Measurements from ENCODE around the gene ATXN7L1. TPM values are rescaled to one million over a fixed set of nuclear protein-coding genes. Genes with fewer than 3 reads are reported as not detected.

The ATXN7L1 gene
- polyA plus RNA-seq, 1 of the 3 experiments (the other 2 are of a cell fraction), result 6.0 TPM

DNA sequence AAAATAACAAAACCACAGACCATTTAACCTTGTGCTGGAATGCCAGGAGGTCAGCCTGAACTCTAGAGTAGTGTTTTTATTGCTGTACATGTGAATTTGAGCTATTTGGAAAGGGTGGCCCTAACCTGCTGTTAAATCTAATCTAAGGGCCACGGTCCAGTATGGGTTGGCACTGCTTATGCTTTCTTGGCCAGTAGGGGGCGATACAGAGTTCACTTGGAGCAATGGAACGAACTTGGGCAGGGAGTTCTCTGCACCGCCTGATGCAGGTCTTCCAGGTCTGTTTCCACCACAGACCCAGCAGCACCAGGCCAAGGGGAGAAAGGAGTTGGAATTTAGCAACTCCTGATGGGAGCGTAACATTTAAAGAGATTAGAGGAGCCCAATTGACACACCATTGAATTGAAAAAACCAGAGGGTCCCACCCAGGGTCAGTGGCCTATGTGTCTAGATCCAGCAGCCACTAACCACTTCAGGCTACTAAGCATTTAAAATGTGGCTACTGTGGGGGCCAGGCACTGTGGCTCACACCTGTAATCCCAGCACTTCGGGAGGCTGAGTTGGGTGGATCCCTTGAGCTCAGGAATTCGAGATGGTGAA is 219.4 kb downstream of the ATXN7L1 start:
- no peaks in the 10 kb centered on the region for H3K9me2 ChIP-seq
- H3K27ac ChIP-seq (ENCODE audit: low read depth in 2 of 2, low read length in 1 of 2), result no peak overlapping the region
- peaks cover 0 to 18% of the 10 kb centered on the region in 2 experiments; a peak in 2 of 4 replicates for H3K4me1 ChIP-seq (ENCODE audit: control insufficient read depth in 1 of 2, insufficient read depth in 2 of 2, low read depth in 1 of 2, low read length in 1 of 2)
- peak; percentile 77 for TF ChIP-seq CTCF (IDR thresholded peaks at IDR 0.05)
- TF ChIP-seq ZBTB33 (IDR thresholded peaks at IDR 0.05; ENCODE audit: borderline replicate concordance, low read depth), result no peak
- TF ChIP-seq CHD2 (IDR thresholded peaks at IDR 0.05; ENCODE audit: low read length, partially characterized antibody), result no peak
- TF ChIP-seq IRF3 (IDR thresholded peaks at IDR 0.05; ENCODE audit: low read depth, low read length), result no peak
- TF ChIP-seq RAD21 (IDR thresholded peaks at IDR 0.05; ENCODE audit: low read length), result peak; percentile 29; the same call in 1 of the 2 replicates
- TF ChIP-seq EP300 (IDR thresholded peaks at IDR 0.05; ENCODE audit: borderline replicate concordance in 1 of 2, low read depth in 1 of 2, low read length in 1 of 2), result no peak
- DNase-seq, result peak; percentile 59
- CTCF ChIA-PET, result interaction anchor here (0.6 to 3.5 kb wide), 42 partner anchors 9 to 808 kb away, joined by 3 to 40 read pairs (median 4); no protein-coding TSS in a partner anchor
- no peaks in the 10 kb centered on the region for H3F3A ChIP-seq (replicated peaks; ENCODE audit: insufficient read depth)
- H2AFZ ChIP-seq (ENCODE audit: low read depth), result no peak overlapping the region
- H3K36me3 ChIP-seq (replicated peaks in 1 of 2; ENCODE audit: control insufficient read depth in 1 of 2, insufficient read depth in 2 of 2, low read length in 1 of 2), result peaks cover 0 to 5% of the 10 kb centered on the region in 2 experiments
- 73% methylated on average over 7 of the region's 7 CpGs for WGBS (ENCODE audit: low lambda C conversion rate)
- H3K79me2 ChIP-seq (ENCODE audit: insufficient read depth), result no peaks in the 10 kb centered on the region
- peaks cover 14% of the 10 kb centered on the region for H4K20me1 ChIP-seq (ENCODE audit: insufficient read depth)
- no peaks in the 10 kb centered on the region for H3K9me3 ChIP-seq
- POLR2A ChIA-PET, result no interaction called here
- H3K4me2 ChIP-seq, result no peak overlapping the region
- no peak overlapping the region for H3K9ac ChIP-seq
- H3K4me3 ChIP-seq (ENCODE audit: low read depth in 2 of 2, low read length in 1 of 2), result no peak overlapping the region; a peak in 1 of 4 replicates
- H3K27me3 ChIP-seq (ENCODE audit: insufficient read depth), result no peaks in the 10 kb centered on the region

DNA sequence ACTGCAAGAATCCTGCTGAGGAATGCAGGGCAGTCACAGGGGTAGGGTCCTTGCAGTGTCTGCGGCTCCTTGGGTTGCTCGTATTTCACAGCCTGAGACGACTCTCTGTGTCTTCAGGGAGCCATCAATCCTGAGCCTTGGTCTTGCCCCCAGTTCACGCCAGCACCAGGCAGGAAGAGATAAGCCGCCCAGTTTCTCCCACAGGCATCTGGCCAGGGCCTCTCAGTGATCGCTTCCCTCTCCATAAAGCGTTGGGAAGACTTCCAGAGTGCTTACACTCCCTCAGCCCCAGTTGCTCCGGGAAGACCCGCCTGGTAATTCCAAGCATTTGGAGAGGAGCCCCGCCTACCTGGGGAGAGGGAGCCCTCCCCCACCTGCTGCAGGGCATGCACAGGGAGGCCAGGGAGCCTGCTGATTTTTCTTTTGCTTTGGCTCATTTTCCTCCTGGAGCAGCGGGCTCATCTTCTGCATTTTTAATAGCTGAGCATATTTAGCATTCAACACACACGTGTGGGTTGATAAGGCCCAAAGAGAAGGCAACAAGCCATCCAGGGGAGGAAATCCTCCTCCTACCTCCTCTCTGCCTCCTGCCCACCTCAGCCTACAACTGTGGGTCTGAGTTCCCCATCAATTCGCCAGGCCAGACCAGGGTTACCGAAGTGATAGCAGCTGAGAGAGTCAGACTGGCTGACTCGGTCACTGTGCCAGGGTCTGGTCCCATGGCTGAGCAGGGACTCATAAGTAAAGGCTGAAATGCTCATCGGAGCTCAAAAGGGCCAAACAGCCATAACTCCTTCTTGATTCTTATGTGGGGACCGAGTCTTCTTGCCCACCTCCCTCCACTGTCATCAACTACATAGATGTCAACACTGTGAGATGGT is 220.7 kb downstream of the ATXN7L1 start:
- H3K27ac ChIP-seq (ENCODE audit: low read depth in 2 of 2, low read length in 1 of 2), result 0 out of 4 replicates have a peak overlapping the region, but pooled peaks of 1 of the 2 experiments have one; percentile 7
- peak; percentile 57 for DNase-seq
- H3K27me3 ChIP-seq (ENCODE audit: insufficient read depth), result no peaks in the 10 kb centered on the region
- no peak overlapping the region for H2AFZ ChIP-seq (ENCODE audit: low read depth)
- peaks cover 0 to 5% of the 10 kb centered on the region in 2 experiments for H3K36me3 ChIP-seq (replicated peaks in 1 of 2; ENCODE audit: control insufficient read depth in 1 of 2, insufficient read depth in 2 of 2, low read length in 1 of 2)
- WGBS (ENCODE audit: low lambda C conversion rate), result 83% methylated on average over 17 of the region's 17 CpGs
- no peak overlapping the region for H3K9ac ChIP-seq
- H3K4me2 ChIP-seq, result no peak overlapping the region
- peaks cover 0 to 19% of the 10 kb centered on the region in 2 experiments; a peak in 2 of 4 replicates for H3K4me1 ChIP-seq (ENCODE audit: control insufficient read depth in 1 of 2, insufficient read depth in 2 of 2, low read depth in 1 of 2, low read length in 1 of 2)
- no peak for TF ChIP-seq REST (IDR thresholded peaks at IDR 0.05; ENCODE audit: low read depth, low read length)
- TF ChIP-seq FOSL2 (IDR thresholded peaks at IDR 0.05; ENCODE audit: borderline replicate concordance, low read depth), result no peak
- TF ChIP-seq GATA2 (CRISPR knock-in tag; IDR thresholded peaks at IDR 0.05), result peak; percentile 29; the same call in 1 of the 2 replicates
- ChIA-PET CTCF (interaction anchor here (1.0 to 5.5 kb wide), 15 partner anchors 11 to 498 kb away, joined by 3 to 77 read pairs (median 4); no protein-coding TSS in a partner anchor), POLR2A (no interaction called here)
- no peaks in the 10 kb centered on the region for H3K79me2 ChIP-seq (ENCODE audit: insufficient read depth)
- H3K9me3 ChIP-seq, result no peaks in the 10 kb centered on the region
- no peak overlapping the region for H3K4me3 ChIP-seq (ENCODE audit: low read depth in 2 of 2, low read length in 1 of 2)
- peaks cover 17% of the 10 kb centered on the region for H4K20me1 ChIP-seq (ENCODE audit: insufficient read depth)
- H3F3A ChIP-seq (replicated peaks; ENCODE audit: insufficient read depth), result no peaks in the 10 kb centered on the region
- no peaks in the 10 kb centered on the region for H3K9me2 ChIP-seq

Data from SK-N-SH (cell line).